ENCODE data around the gene ZNF592. TPM values are rescaled to one million over a fixed set of nuclear protein-coding genes. Genes with fewer than 3 reads are reported as not detected.

The ZNF592 gene
- total RNA-seq, 2 donors from 2014 or later: 33.5 to 39.5 TPM

- no peak for DNase-seq
- no peaks in the 10 kb centered on the region for H3K9me3 Mint-ChIP-seq
- no peaks in the 10 kb centered on the region for H3K27me3 Mint-ChIP-seq (ENCODE audit: low read depth)
- no peak overlapping the region for H3K27ac Mint-ChIP-seq
- peaks cover 19% of the 10 kb centered on the region for H3K4me1 Mint-ChIP-seq (ENCODE audit: low read depth)
- no peak for ATAC-seq (replicated peaks in 1 of 2)
- no peak overlapping the region for H3K4me3 Mint-ChIP-seq
- H3K36me3 Mint-ChIP-seq (ENCODE audit: insufficient read depth in 2 of 2): peaks cover 10 to 24% of the 10 kb centered on the region in 2 donors
Measured at GRCh38 chr15:84773716-84774115, 25.3 kb downstream of the ZNF592 start.

GRCh38 chr15:84775867-84776449 is 27.6 kb downstream of the ZNF592 start:
- H3K9me3 Mint-ChIP-seq: no peaks in the 10 kb centered on the region
- no peak for DNase-seq
- no peak for ATAC-seq (replicated peaks in 1 of 2)
- H3K4me1 Mint-ChIP-seq (ENCODE audit: low read depth): peaks cover 11% of the 10 kb centered on the region
- no peak overlapping the region for H3K4me3 Mint-ChIP-seq
- no peak overlapping the region for H3K27ac Mint-ChIP-seq
- H3K27me3 Mint-ChIP-seq (ENCODE audit: low read depth): no peaks in the 10 kb centered on the region
- H3K36me3 Mint-ChIP-seq (ENCODE audit: insufficient read depth in 2 of 2): peaks cover 2 to 17% of the 10 kb centered on the region in 2 donors

GRCh38 chr15:84778194-84778593 is 29.8 kb downstream of the ZNF592 start:
- Mint-ChIP-seq H3K9me3 (no peaks in the 10 kb centered on the region), H3K4me3 (no peak overlapping the region), H3K36me3 (ENCODE audit: insufficient read depth in 2 of 2) (peaks cover 2 to 18% of the 10 kb centered on the region in 2 donors), H3K4me1 (ENCODE audit: low read depth) (peaks cover 21% of the 10 kb centered on the region), H3K27ac (no peak overlapping the region), H3K27me3 (ENCODE audit: low read depth) (no peaks in the 10 kb centered on the region)
- ATAC-seq (replicated peaks in 1 of 2) (no peak), DNase-seq (no peak)

- Mint-ChIP-seq H3K27ac (no peak overlapping the region), H3K36me3 (ENCODE audit: insufficient read depth in 2 of 2) (peaks cover 4 to 18% of the 10 kb centered on the region in 2 donors), H3K4me3 (no peak overlapping the region), H3K9me3 (no peaks in the 10 kb centered on the region), H3K27me3 (ENCODE audit: low read depth) (no peaks in the 10 kb centered on the region), H3K4me1 (ENCODE audit: low read depth) (peaks cover 35% of the 10 kb centered on the region)
- ATAC-seq (replicated peaks in 1 of 2): no peak
- DNase-seq: no peak
Measured at GRCh38 chr15:84780492-84780891, 32.1 kb downstream of the ZNF592 start.

GRCh38 chr15:84781495-84781894 is 33.1 kb downstream of the ZNF592 start:
- ATAC-seq (replicated peaks in 1 of 2): no peak
- Mint-ChIP-seq H3K4me1 (ENCODE audit: low read depth) (peaks cover 43% of the 10 kb centered on the region), H3K9me3 (no peaks in the 10 kb centered on the region), H3K27me3 (ENCODE audit: low read depth) (no peaks in the 10 kb centered on the region), H3K36me3 (ENCODE audit: insufficient read depth in 2 of 2) (peaks cover 4 to 18% of the 10 kb centered on the region in 2 donors), H3K27ac (no peak overlapping the region), H3K4me3 (no peak overlapping the region)
- no peak for DNase-seq

- Mint-ChIP-seq H3K4me3 (no peak overlapping the region), H3K9me3 (no peaks in the 10 kb centered on the region), H3K27ac (no peak overlapping the region), H3K4me1 (ENCODE audit: low read depth) (peaks cover 44% of the 10 kb centered on the region), H3K27me3 (ENCODE audit: low read depth) (no peaks in the 10 kb centered on the region), H3K36me3 (ENCODE audit: insufficient read depth in 2 of 2) (peaks cover 4 to 18% of the 10 kb centered on the region in 2 donors)
- no peak for DNase-seq
- no peak for ATAC-seq (replicated peaks in 1 of 2)
Measured at GRCh38 chr15:84782346-84782745, 34.0 kb downstream of the ZNF592 start.

- DNase-seq (no peak), ATAC-seq (replicated peaks in 1 of 2) (no peak)
- Mint-ChIP-seq H3K36me3 (ENCODE audit: insufficient read depth in 2 of 2) (peaks cover 2 to 14% of the 10 kb centered on the region in 2 donors), H3K27me3 (ENCODE audit: low read depth) (no peaks in the 10 kb centered on the region), H3K9me3 (no peaks in the 10 kb centered on the region), H3K4me1 (ENCODE audit: low read depth) (peaks cover 51% of the 10 kb centered on the region), H3K4me3 (no peak overlapping the region), H3K27ac (peak overlapping the region; percentile 46)
Measured at GRCh38 chr15:84783493-84784251, 35.3 kb downstream of the ZNF592 start.

- ATAC-seq (replicated peaks in 1 of 2) (no peak), DNase-seq (no peak)
- Mint-ChIP-seq H3K27me3 (ENCODE audit: low read depth) (no peaks in the 10 kb centered on the region), H3K4me1 (ENCODE audit: low read depth) (peaks cover 51% of the 10 kb centered on the region), H3K27ac (no peak overlapping the region), H3K4me3 (no peak overlapping the region), H3K36me3 (ENCODE audit: insufficient read depth in 2 of 2) (peaks cover 2 to 12% of the 10 kb centered on the region in 2 donors), H3K9me3 (no peaks in the 10 kb centered on the region)
Measured at GRCh38 chr15:84784262-84784661, 35.9 kb downstream of the ZNF592 start.

- peak in 1 of 2 donors; percentile 13 for DNase-seq
- peaks cover 2 to 11% of the 10 kb centered on the region in 2 donors for H3K36me3 Mint-ChIP-seq (ENCODE audit: insufficient read depth in 2 of 2)
- H3K27ac Mint-ChIP-seq: peak overlapping the region; percentile 46
- H3K4me1 Mint-ChIP-seq (ENCODE audit: low read depth): peaks cover 51% of the 10 kb centered on the region
- H3K27me3 Mint-ChIP-seq (ENCODE audit: low read depth): no peaks in the 10 kb centered on the region
- no peaks in the 10 kb centered on the region for H3K9me3 Mint-ChIP-seq
- ATAC-seq (replicated peaks in 1 of 2): peak; percentile 83 to 85
- no peak overlapping the region for H3K4me3 Mint-ChIP-seq
Measured at GRCh38 chr15:84785053-84785452, 36.7 kb downstream of the ZNF592 start.

GRCh38 chr15:84788500-84788899 is 40.1 kb downstream of the ZNF592 start:
- ATAC-seq (replicated peaks in 1 of 2) (no peak), DNase-seq (no peak)
- H3K27me3 Mint-ChIP-seq (ENCODE audit: low read depth): no peaks in the 10 kb centered on the region
- peaks cover 34% of the 10 kb centered on the region for H3K4me1 Mint-ChIP-seq (ENCODE audit: low read depth)
- no peak overlapping the region for H3K4me3 Mint-ChIP-seq
- no peaks in the 10 kb centered on the region for H3K9me3 Mint-ChIP-seq
- H3K36me3 Mint-ChIP-seq (ENCODE audit: insufficient read depth in 2 of 2): peaks cover 11 to 12% of the 10 kb centered on the region in 2 donors
- H3K27ac Mint-ChIP-seq: peak overlapping the region; percentile 47

GRCh38 chr15:84789762-84790161 is 41.4 kb downstream of the ZNF592 start:
- peaks cover 9 to 12% of the 10 kb centered on the region in 2 donors for H3K36me3 Mint-ChIP-seq (ENCODE audit: insufficient read depth in 2 of 2)
- H3K4me3 Mint-ChIP-seq: no peak overlapping the region
- ATAC-seq (replicated peaks in 1 of 2): no peak
- DNase-seq: no peak
- H3K27me3 Mint-ChIP-seq (ENCODE audit: low read depth): no peaks in the 10 kb centered on the region
- H3K4me1 Mint-ChIP-seq (ENCODE audit: low read depth): peaks cover 23% of the 10 kb centered on the region
- no peak overlapping the region for H3K27ac Mint-ChIP-seq
- no peaks in the 10 kb centered on the region for H3K9me3 Mint-ChIP-seq

GRCh38 chr15:84790676-84791075 is 42.3 kb downstream of the ZNF592 start:
- DNase-seq (no peak), ATAC-seq (replicated peaks in 1 of 2) (no peak)
- peaks cover 9 to 13% of the 10 kb centered on the region in 2 donors for H3K36me3 Mint-ChIP-seq (ENCODE audit: insufficient read depth in 2 of 2)
- no peak overlapping the region for H3K4me3 Mint-ChIP-seq
- H3K27ac Mint-ChIP-seq: peak overlapping the region; percentile 26
- H3K27me3 Mint-ChIP-seq (ENCODE audit: low read depth): no peaks in the 10 kb centered on the region
- H3K9me3 Mint-ChIP-seq: no peaks in the 10 kb centered on the region
- peaks cover 14% of the 10 kb centered on the region for H3K4me1 Mint-ChIP-seq (ENCODE audit: low read depth)

GRCh38 chr15:84791763-84792162 is 43.4 kb downstream of the ZNF592 start:
- ATAC-seq (replicated peaks in 1 of 2) (no peak), DNase-seq (no peak)
- Mint-ChIP-seq H3K4me1 (ENCODE audit: low read depth) (peaks cover 7% of the 10 kb centered on the region), H3K4me3 (no peak overlapping the region), H3K27me3 (ENCODE audit: low read depth) (no peaks in the 10 kb centered on the region), H3K27ac (peak overlapping the region; percentile 13), H3K36me3 (ENCODE audit: insufficient read depth in 2 of 2) (peaks cover 9 to 16% of the 10 kb centered on the region in 2 donors), H3K9me3 (no peaks in the 10 kb centered on the region)
